ENCODE data around the gene FAM20C.

GRCh38 chr7:195010-195829, 2.8 kb downstream of the FAM20C start:
- TF ChIP-seq CTCF (conservative IDR thresholded peaks at IDR 0.05 in 1 of 2, IDR thresholded peaks at IDR 0.05 in 1 of 2; ENCODE audit: extremely low read depth in 1 of 2, insufficient read depth in 1 of 2, low read depth in 1 of 2, low read length in 2 of 2) (no peak), EZH2 (IDR thresholded peaks at IDR 0.05; ENCODE audit: borderline replicate concordance, low read length) (no peak)

Measured in mammary epithelial cell (primary cell).